Colon (tissue), 2 donors: ENCODE results near the gene FERMT2.

Experiments used
- FAIRE-seq: peaks from 2 replicates; lab custom pipeline; 2012; peaks lifted over from hg19 to GRCh38; lab: Jason Lieb, UNC
- donor health status: control.
- donor health status: control.

FERMT2 gene, protein sequence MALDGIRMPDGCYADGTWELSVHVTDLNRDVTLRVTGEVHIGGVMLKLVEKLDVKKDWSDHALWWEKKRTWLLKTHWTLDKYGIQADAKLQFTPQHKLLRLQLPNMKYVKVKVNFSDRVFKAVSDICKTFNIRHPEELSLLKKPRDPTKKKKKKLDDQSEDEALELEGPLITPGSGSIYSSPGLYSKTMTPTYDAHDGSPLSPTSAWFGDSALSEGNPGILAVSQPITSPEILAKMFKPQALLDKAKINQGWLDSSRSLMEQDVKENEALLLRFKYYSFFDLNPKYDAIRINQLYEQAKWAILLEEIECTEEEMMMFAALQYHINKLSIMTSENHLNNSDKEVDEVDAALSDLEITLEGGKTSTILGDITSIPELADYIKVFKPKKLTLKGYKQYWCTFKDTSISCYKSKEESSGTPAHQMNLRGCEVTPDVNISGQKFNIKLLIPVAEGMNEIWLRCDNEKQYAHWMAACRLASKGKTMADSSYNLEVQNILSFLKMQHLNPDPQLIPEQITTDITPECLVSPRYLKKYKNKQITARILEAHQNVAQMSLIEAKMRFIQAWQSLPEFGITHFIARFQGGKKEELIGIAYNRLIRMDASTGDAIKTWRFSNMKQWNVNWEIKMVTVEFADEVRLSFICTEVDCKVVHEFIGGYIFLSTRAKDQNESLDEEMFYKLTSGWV

DNA sequence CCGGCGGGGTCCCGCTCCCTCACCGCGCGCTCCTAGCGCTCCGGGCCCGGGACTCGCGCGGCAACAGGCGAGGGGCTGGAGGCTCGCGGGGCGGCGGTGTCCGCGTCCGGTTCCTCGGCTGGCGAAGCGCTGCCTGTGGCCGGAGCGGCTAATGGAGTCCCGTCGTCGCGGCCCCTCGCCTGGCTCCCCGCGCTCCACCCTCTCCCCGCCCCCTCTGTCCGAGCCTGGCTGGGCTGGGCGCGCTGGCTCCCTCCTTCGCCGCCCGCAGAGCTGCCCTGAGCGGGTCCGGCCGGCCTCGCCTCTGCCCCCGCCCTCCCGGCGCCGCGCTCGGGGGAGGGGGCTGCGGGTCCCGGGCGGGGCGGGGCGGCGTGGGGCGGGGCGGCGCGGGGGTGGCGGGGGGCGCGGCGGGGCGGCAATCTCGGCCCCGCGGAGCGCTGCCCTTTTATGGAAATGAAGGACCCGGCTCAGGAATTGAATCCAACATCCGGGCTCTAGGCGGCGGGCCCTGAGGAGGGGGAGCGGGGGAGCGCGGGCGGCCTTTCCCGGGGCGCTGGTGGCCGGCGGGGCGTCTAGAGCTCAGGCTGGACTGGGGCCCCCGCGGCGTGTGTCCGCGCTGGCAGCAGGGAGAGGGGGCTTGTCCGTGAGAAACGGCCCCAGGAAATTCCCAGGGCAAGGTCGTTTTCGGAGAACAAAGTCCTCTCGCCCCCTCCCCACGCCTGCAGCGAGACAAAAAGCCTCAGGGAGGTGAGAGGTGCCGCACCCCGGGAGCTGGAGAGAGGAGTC lies at the start of gene FERMT2:
Gene FERMT2, minus strand, starts transcription at position 153 of the 783 bp plus-strand sequence. CDS start 482 bp downstream, outside the sequence.
- FAIRE-seq = no peak

DNA sequence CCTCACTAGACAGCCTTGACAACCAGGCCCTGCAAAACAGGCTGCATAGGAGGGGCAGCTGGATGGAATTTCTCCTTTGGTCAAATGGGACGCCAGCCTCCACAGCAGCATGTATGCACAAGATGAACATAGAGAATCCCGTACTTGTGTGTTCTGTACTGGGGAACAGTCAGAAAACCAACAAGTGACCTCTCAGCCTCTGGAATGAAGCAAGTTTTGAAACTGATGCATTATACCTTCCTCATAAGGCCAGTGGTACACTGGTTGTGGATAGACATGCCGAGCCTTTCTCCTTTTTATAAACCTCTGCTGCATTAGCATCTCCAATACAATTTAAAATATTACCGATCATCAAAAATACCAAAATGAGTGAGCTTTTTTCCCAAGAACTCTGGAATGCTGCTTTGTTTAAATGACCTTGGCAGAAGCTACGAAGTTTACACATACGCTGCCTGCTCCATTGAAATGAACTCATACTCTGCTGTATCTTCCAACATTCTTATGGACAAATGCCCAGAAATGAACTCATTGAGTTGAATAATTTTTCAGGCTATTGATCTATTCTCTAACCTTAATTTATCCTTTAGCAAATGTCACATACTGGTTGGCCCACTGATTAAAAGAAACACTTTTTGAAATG lies 47.6 kb upstream of the FERMT2 start:
- FAIRE-seq = no peak

DNA sequence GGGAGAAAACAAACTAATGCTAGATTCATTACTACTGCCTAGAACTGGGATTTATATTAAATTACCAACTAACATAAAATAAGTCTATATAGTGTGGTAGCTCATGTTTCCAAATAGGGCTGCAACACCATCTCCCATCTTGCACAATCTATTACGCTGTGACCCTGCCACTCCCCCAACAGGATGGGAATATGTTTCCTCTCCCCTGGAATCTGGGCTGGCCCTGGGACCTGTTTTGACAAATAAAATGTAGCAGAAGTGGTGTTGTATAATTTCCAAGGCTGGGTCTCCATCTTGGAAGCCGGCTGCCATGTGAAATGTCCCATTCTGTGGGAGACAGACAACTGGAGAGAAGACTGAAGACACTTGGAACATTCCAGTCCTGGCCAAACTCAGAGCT lies 45.6 kb upstream of the FERMT2 start:
- no peak for FAIRE-seq

DNA sequence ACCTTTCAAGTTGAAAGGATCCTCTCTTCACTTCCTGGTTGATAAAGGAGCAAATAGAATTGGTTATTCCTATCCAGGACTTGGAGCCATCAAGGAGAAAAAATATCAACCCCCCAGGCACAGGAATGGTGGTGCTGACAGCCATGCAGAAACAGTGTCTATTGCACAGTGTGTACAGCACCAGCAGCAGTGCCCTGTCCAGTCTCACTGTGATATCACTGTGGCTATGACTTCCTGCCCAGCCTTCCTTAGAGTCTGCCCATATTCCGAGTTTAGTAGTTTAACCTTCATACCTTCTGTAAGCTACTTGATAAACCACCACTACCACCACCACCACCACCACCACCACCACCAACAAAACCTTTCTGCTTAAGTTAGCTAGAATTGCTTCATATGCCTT lies 45.1 kb upstream of the FERMT2 start:
- no peak for FAIRE-seq

DNA sequence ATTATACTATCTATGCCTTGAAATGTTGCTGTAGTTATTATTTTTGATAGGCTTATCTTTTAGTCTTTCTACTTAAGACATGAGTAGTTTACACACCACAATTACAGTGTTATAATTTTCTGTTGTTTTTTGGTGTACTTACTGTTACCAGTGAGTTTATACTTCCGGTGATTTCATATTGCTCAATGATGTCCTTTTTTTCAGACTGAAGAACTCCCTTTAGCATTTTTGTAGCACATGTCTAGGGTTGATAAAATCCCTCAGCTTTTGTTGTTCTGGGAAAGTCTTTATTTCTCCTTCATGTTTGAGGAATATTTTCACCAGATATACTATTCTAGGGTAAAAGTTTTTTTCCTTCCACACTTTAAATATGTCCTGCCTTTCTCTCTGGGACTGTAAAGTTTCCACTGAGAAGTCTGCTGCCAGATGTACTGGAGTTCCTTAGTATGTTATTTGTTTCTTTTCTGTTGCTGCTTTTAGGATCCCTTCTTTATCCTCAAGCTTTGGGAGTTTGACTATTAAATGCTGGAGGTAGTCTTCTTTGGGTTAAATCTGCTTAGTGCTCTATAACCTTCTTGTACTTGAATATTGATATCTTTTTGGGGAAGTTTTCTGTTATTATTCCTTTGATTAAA lies 41.5 kb upstream of the FERMT2 start:
- no peak for FAIRE-seq

DNA sequence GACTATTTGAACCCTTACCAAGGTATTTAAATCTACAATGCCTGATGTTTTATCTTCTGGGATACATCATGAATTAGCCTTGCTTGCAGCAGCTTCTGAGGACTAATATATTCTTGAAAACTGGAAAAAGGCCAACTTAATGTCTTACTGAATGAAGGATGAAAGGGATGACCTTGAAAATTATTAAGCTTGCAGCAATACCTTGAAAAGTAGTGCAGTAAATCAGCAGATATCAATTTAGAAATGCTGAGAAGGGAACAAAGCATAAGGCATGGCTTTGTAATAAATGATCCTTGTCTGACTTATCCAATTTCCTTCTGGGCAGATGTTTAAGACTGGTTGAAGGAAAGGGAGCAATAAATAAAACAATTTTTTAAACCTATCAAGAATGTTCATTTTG lies 37.3 kb upstream of the FERMT2 start:
- FAIRE-seq = no peak

DNA sequence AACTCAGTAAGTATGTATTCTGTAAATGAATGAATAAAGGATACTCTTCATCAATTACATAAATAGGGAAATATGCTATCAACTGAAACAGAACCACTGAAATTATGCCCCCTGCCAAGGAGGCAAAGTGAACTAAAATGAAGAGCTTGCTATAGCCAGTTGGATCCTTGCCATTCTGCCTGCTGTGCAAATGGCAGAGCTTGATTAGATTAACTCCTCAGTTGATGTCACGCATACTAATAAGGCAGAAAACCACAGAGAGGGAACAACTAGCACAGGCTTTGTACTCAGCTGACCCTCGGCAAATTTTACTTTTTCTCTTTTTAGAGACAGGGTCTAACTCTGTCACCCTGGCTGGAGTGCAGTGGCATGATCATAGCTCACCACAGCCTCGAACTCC lies 36.7 kb upstream of the FERMT2 start:
- no peak for FAIRE-seq

DNA sequence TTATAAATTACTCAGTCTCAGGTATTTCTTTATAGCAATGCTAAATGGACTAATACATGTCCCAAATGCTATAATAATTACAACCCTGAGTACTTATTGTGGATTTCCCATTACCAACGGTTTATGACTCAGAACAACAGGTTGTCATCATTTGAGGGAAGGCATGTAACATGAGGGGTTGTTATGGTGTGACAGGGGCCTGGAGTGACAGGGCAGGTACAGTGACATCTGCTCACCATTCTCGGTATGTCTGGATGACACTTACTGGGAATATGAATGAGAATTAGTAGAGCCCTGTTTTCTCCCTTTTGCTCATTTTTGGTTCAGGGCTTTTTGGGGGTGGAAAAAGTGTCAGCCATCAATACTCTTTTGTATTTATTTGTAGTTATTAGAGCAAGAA lies 36.2 kb upstream of the FERMT2 start:
- FAIRE-seq = no peak

DNA sequence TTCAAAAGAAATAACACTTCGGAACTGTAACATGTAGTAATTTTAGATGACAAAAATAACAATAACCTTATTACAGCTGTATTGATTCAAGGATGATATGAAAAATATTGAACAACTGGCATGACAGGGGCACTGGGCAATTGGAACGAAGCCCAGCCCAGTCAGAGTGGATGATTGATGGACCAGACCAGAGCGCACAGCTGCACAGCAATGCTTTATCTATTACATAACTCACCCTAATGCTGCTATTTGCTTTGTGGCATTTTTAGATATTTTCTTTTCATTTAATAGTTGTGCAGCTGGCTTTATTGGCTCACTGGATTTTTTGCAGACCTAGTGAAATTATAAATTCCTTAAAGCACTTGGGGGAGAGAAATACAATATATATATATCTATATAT lies 26.9 kb upstream of the FERMT2 start:
- FAIRE-seq = no peak

DNA sequence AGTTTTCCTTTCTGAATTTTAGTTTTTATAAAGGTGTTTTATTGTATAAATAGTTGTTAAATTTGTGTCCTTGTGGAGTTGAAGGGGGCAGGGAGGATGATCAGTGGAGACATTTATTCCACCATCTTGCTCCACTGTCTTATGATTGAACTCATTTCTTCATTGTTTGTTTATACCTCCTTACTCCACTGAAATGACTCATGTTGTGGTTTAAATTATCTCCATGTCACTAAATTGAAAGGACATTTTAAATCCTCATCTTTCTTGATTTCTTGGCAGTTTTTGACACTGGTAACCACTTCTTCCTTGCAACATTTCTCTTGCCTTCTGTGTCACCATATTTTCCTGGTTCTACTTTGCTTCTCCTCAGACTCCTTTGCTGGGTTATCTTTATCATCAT lies 23.6 kb upstream of the FERMT2 start:
- no peak for FAIRE-seq

DNA sequence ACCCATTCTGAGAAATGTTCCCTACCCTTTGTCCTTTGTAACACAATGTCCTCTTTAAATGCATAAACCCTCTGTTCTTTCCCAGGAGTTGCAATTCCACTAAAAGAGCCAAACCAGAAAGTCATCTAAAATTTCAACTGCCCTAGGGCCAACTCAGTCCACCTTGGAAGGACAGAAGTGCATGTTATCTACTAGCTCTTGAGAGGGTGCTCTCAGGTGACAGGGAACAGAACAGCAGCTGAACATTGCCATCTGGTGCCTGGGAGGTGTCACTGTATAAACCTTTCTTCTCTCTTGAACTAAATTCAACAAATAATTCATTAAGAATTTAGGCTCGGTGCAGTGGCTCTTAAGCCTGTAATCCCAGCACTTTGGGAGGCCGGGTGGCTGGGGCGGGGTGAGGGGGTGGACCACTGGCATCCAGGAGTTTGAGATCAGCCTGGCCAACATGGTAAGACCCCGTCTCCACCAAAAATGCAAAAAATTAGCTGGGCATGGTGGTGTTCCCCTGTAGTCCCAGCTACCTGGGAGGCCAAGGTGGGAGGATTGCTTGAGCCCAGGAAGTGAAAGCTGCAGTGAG lies 10.3 kb upstream of the FERMT2 start:
- no peak for FAIRE-seq

DNA sequence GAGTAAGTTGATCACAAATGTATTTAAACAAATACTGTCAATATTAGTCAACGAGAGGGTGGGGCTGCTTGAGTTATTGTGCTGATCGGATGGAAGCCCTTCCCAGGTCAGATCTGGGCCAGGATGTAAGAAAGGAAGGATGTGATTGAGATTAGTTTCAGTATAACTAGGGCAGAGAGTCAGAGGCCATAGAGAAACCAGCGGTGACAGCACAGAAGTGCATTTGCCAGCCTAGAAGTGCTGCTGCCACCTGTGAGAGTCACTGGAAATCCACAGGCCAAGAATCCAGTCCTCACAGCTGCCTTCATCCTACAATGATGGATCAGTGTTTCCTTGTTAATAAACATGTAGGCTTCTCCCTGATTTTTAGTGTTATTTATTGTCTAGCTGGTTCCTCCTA lies 9.8 kb upstream of the FERMT2 start:
- FAIRE-seq = no peak

DNA sequence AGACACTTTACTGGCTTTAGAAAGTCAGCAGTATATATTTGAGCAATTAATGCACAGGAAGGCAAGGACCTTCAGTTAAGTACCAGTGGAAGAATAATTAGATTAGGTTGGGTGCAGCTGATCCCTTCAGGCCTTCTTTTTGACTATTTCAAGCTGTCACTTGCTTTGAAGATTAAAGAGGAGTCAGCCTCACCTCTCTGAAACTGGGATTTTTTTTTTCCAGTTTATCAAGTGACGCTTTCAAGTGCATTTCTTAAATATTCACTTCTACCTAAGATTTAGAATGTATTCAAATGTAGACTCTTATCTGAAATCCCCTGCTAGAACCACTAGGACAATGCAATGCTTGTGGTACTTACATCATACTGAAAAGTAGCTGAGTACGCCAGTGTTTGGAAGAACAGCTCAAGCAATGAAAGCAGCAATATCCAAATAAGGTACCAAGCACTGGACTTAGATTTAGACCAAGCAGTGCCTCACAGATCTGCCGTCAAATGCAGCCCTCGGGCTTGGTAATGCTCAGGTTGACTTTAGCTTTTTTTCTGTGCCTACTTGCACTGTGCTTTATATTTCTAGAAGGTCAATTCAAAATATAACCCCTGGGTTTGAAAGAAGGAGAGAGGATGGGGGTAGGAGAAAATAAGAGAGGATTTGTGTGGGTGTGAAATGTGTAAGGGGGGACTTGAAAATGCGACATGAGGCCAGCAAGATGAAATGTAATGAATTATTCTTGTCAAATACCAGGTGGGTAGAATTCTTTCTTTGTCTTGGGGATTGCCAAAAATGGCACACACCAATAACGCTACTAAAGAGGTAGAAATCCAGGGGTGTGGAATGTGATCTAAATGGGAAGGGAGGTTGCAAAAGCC lies 3.7 kb upstream of the FERMT2 start:
- FAIRE-seq = no peak

DNA sequence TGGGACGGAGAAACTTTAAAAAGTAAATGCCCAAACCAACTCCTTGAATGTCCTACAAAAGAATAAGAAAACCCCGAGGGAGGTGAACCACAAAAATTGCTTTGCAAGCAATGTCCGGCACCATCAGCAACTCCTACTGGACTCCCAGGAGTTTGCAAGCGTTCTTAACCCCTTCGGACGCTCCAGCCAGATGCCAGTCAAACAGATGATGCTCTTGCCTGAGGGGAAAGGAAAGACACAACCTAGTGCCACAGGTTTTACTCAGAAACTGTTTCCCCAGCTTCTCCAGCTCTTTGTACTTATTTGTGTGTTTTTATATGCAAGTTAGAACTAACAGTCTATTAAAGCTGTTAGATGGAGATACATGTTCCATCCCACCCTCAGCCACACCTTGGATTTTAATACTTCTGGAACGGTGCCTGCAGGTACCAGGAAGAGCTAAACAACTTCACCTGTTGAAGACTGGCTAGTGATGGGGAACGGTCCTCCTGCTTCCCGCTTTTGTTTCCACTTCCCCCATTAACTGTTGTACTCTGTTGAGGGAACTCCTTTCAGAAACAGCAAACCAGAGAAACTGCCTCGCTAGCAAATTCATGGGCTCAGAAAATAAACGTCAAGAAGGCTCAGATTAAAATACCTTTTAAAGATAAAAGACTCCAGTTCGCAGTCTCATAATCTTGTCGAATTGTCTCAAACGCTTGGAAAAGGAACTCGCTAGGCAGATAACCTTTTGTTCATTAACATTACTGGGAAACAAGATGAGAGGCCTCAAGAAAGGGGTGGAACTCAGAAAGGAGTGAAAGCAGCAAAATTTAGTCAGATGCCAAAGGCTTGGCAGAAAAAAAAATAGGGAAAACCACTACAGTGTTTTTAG lies 1.1 kb upstream of the FERMT2 start:
- FAIRE-seq = no peak

DNA sequence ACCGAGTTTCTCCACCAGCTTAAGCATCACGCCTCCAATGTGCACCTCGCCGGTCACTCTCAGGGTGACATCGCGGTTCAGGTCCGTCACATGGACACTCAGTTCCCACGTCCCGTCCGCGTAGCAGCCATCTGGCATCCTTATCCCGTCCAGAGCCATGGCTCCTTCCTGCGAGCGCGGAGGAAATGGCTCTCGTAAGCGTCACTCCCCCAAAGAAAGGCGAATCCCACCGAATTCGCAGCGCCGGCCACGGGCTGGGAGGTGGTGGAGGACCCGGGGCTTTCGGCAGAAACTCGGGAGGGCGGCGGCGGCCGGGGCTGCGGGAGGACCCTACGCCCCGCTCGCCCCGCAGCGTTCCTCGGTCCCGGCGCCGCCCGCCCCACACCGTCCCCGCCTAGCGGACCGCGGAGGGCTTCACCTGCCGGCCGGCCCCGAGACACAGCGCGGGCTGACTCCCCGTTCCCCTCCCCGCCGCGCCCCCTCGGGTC lies 396 bp downstream of the FERMT2 start:
- FAIRE-seq = no peak

DNA sequence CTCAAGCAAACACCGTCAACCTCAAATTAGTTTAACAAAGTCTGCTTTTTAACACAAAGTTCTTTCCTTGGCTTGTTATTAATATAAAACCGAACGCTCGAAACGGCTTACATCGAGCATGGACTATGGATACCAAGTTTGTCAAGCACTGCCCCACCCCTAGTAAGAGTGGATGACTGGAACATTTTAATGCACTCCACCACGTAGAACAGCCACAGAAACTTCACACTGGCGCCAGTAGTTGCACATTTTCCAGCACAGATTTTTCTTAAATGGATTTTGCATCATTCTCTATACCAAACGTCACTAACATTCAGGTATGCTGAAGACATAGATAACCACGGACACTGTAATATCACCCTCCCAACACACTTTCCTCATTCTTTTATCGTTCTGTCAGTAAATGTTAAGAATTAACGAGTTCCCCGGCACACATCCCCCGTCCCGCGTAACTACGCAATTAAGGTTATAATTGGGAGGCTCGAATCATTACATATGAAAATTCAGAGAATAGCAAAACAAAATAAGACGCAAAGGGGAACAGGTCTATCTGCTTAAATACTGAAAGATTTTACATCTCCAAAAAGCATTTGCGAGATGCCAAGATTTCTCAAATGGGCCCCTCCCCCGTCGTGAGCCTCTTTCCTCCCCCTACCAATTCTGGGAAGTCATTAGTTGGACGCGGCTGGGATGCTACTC lies 990 bp downstream of the FERMT2 start:
- no peak for FAIRE-seq

DNA sequence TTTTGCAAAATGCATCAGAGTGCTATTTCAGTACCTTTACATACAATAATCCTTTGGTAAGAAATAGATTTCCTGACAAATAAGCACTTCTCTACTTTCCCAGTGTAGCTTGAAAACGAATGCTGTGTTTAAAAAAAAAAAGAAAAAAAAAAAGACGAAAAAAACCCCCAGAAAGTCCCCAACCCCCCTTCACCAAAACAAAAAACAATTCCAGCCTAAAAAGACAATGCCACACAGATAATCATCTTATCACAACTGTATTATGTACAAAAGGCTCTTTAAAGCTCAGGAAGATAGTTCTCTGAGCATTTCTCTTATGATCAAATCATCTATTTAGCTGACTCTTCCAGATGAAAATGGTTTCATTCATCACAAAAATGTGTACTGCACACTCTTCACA lies 1.6 kb downstream of the FERMT2 start:
- no peak for FAIRE-seq

DNA sequence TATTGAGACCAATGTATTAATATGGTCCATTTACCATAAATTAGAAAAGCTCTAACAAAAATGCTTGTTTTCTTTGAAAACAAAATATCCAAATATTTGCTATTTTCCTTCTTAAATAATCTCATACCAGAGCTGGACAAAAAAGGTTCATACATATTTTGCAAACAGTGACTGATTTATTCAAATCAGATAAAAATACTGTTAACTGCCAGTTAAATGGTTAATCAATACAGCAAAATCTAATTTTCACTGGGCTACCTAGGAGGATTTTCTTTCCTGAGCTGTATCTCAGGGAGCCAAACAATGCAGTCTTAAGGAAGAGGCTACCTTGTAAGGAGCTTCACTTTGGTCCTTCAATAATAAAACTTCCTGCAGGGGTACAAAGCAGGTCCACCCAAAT lies 2.0 kb downstream of the FERMT2 start:
- no peak for FAIRE-seq

DNA sequence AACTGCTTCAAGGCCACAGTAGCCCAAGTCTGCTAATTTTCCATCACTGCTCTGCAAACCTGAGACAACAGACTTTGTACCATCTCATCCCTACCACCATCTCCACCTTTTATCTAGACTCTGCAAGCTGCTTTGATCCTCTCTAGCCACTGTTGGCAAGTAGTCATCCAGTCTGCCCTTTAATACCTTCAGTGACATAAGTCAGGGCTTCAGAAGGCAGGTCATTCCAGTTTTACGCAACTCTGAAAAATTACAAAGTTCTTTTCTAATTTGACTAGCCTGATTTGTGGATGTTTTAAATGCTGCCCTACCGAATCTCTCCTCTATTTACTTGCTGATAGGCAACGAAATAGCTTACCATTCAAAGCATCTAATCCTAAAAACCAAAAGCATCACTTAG lies 2.8 kb downstream of the FERMT2 start:
- no peak for FAIRE-seq
